GM19397 (cell line): ENCODE data around the gene PHAF1.

ENCODE experiments used
- ATAC-seq: cut with Tn5 transposase; IDR thresholded peaks from one replicate; pipeline ENCODE4 v1.9.1; 2021; ENCODE audit warnings: mild to moderate bottlenecking, moderate library complexity; ENCODE audit not compliant: unreplicated experiment

The PHAF1 gene

DNA sequence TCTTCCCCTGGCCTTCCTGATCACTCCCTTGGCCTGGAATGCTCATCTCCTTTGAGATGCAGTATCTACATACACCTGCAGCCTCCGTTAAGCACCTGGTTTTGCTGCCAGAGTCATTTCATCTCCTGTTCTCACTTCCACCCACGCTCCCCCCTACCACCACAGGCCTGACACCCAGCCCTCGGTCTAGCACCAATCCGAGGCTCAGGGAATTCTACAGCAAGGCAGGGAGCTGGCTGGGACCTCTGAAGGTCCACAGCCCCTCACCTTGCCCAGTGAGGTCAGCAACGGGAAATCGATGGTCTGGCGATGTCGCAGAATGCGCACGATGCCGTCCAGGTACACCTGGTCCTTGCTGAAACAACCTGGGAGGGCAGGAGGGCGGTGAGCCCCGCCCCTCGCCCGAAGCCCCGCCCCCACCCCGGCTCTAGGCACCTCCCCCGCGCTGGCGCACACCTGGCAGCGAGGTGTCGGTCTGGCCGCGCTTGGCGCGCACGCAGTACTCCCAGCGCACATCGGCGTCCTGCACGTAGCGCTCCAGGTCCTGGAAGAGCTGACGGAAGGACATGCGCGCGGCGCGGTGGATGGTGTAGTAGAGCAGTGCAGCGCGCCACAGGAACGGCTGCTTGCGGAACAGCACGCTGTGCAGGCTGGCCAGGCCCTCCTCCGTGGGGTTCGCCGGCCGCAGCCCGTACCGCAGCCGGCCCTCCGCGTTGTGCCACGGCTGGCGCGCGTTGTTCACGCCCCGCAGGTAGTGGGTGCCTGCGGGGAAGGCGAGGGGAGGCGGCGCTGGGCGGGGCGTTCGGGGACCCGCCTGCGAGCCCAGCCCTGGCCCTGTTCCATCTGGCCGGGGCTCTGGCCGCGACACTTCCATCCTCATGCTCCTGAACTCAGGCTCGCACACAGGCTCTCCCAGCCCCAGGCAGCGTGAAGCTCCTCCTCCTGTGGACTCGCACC is 68.3 kb downstream of the PHAF1 start:
- no peak for ATAC-seq

DNA sequence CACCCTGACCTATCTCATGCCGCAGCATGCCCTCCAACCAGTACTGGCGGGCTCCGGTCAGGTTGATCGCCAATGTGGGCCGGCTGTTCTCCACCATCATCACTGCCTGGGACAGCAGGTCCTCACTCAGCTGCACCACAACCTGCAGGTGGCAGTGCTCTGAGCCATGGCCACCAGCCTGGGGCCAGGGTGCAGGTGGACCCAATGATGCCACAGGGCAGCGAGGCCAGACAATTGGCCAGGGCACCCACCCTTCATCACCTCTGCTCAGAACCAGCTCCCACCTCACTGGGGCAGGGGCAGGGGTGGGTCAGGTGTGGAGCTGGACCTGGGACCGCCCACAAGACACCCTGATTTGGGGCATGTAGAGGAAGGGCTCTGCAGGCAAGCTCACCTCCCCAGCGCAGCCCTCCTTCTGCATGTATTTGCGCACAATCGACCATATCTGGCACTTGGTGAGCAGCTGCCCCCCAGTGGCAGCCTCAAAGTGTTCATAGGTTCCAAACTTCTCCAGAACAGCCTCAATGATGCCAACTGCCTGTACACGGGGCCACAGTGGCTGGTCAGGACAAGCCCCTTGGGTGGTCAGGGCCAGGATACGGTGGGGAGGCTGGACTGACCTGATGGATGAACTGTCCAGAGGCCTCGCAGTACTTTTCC is 69.8 kb downstream of the PHAF1 start:
- ATAC-seq, result no peak

DNA sequence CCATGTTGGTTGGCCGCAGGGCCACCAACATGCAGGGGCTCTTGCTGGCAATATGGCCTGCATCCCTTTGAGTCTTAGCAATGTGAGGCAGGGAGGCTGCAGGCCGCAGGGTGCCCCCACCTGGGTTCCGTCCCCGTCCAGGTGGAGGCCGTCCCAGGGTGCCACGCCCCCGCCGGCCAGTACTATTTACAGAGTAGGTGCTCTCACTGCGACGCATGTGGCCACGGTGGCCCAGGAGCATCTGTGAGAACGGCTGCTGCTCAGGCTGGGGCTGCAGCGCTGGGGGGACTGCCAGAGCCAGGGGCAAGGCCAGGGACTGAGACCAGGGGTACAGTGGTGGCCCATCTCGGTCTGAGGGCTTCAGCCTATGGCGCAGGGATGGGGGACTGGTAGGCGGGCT is 70.4 kb downstream of the PHAF1 start:
- no peak for ATAC-seq

DNA sequence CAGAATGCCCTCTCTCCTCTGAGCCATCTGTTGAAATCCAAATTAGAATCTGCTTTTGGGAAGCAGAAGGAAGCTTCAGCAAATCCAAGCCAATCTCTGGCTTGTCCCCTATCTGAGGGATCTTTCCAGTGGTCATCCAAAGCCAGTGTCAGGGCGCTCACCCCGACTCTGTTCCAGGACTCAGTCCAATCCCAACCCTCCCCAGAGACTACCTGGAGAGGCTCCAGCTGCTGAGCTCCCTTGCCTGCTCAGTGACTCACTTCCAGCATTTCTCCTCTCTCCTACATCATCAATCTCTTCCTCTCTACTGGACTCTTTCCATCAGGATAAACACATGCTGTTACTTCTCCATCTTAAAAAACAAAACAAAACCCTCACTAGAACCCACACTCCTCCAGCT is 71.6 kb downstream of the PHAF1 start:
- ATAC-seq, result no peak

DNA sequence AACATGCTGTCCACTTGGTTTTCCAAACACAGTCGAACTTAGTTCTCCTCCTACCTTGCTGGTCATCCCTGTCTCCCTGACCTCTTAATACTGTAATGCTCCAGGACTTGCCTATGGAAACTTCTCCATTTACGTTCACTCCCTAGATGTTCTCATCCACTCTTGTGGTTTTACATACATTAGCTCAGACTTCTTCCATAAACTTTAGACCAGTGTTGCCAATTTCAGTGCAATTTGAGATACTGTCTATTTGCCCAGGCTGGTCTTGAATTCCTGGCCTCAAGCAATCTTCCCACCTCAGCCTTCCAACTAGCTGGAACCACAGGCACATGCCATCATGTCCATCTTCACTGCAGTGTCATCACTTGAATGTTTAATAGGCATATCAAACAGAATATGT is 72.5 kb downstream of the PHAF1 start:
- no peak for ATAC-seq

DNA sequence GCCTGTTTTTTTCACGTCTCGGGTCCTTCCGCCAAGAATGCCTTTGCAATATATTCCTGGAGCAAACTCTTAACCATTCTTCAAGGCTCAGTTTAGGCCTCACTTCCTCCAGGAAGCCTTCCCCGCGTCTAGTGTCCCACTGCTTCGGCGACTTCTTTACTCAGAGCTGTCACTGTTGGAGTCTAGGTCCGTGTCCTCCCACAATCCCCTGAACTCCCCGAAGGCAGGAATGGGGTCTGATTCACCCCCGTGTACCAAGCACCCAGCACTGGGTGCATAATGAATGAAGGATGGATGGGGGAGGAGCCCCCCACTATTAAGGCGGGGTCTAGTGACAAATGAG is 73.5 kb downstream of the PHAF1 start:
- ATAC-seq, result no peak

DNA sequence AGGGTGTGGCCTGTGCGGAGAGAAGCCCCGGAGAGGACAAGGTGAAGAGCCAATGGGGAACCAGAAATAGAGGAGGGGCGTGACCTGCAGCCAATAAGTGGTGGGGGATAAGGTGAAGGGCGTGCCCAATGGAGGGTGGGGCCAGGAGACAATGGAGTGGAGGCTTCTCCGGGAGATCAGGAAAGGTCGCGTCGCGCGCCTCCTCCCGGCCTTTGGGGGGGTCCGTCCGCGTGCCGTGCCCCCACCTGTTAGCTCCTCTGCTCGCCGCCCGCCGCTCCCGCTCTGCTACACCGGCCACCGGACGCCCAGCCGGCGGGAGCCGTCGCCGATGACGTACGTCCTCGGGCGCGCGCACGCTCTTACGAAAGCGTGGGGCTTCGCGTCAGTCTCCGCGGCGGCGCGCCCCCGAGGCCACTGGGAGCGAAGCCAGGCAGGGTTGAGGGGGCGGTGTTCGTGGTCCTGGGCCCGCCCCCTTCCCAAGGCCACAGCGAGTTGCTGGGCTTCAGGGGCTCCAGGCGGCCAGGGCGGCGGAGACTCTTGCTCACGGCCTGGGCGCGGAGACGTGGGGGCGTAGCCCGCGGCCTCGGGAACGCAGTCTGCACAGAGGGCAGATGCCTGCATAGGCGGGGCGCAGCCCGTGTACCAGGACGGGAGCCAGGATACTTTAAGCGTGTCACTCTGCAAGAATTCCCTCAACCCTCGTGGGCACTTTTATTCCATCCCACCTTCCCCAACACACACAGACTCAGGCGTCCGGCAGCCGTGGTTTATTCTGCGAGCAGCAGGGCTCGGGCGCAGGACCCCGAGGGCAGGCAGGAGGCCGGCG is 74.1 kb downstream of the PHAF1 start, which contains the start of gene MATCAP1:
Gene MATCAP1 (minus strand): TSS at position 337 of the 826 bp plus-strand sequence. CDS start 3,353 bp downstream, outside the sequence.
- ATAC-seq, result peak; percentile 80

DNA sequence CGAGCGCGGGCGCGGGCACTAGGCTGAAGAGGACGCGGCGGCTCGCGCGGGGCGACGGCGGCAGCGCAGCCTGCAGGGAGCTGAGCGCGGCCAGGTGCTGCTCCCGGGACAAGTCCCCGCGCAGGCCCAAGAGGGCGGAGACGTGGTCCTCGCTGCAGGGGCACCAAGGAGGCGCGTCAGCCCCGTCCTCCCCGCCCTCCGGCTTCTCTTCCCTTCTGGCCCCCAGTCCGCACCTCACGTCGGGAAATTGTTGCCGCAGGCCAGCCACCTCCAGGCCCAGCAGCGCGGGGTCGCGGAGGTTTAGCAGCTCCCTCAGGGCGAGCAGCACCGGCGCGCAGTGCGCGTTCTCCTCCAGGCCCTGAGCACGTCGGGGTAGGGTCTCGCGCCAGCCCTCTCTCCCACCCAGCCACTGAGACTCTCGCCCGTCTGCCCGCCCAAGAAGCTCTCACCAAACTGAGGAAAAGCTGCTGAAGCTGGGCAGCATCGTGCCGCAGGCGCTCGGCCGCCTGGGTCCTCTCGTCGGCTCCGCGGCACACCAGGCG is 74.8 kb downstream of the PHAF1 start:
- ATAC-seq, result peak; percentile 9

DNA sequence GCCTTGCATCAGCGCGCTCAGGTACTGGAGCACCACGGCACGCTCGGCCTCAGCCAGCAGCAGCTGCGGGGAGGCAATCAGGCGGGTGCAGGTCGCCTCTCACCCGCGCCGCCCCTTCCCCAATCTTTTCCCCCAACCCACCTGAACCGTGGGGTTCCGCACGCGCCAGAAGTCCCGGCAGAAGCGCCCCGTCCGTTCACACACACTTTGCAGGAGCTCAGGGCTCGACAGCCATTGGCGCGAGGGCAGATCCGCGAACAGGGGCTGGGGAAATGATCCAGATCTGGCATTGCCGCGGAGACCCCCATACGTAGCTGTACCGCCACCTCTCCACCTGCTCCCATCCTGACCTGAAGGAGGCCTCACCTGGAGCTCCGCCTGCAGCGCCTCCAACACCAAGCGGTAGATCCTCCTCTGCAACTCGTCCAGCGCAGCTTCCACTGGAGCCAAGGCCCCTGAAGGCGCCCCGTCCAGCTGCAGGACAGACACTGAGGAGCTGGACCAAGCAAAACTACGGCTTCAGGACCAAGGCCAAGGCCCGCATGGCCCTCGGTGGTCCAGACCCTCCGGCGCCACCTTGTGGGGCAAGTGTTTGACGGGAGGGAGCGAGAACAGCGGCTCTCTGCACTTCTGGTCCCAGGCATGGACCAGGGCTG is 75.4 kb downstream of the PHAF1 start:
- ATAC-seq, result no peak

DNA sequence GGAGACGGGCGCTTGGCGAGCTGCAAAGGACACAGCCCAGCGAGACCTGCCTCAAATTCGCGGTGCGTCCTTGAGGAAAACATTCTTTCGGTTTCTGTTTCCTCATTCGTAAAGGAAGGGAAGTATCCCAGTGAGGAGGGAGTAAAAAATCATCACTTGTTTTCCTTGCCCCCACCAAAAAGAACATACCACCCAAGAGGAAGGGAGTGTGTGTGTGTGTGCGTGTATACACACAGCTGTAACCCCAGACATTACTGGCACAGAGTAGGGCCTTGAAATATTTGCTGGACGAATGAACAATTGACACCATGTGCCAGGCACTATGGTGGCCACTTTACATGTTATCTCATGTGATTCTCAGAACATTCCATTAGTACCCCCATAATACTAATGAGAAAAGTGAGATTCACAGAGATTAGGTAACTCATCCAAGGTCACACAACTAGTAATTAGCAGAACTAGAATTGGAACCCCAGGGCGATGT is 76.0 kb downstream of the PHAF1 start:
- ATAC-seq, result no peak

DNA sequence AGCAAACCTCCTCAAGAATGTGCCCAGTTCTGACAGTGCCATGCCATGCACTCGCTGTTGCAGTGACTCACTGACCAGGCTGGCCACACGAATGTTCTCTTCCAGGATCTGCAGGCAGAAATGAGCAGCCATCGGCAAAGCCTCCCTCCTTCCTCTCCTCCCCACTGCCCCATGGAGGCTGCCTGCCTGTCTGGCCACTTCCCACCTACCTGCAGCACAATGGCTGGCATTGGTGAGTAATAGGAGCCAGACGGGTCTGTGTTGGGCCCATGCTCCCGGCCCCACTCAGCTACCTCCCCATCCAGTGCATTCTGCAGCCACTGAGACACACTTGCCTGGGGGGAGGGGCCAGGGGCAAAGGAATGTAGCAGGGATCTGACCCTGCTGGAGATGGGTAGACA is 76.8 kb downstream of the PHAF1 start:
- no peak for ATAC-seq

DNA sequence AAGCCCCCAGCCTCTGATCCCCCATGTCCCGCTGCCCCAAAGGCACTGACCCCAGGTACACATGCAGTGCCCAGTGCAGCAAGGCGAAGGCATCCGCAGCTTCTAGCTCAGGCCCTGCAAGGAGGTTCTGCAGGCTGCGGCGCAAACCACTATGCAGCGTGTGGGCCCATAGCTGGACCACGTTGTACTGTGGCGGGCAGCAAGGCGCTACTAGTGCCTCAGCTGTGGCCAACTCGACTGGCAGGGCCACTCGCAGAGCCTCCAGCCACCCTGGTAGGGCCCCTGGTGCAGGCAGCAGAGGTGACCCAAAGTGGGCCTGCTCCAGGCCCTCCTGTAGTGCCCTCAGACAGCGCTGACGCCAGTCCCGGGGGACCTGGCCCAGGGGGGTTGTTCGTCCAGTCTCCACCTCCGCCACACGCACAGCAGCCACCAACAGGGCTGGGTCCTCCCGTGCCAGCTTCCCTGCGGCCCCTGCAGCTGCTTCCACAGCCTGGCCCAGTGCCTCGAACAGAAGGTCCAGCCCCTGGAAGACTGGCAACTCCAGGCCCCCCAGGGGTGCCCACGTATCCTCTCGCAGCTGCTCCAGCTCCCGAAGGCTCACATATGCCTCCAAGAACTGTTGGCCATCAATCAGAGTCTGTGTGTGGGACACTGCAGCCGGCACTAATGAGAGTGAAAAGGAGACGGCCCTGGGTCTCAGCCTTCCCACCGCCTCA is 77.6 kb downstream of the PHAF1 start:
- ATAC-seq, result no peak

DNA sequence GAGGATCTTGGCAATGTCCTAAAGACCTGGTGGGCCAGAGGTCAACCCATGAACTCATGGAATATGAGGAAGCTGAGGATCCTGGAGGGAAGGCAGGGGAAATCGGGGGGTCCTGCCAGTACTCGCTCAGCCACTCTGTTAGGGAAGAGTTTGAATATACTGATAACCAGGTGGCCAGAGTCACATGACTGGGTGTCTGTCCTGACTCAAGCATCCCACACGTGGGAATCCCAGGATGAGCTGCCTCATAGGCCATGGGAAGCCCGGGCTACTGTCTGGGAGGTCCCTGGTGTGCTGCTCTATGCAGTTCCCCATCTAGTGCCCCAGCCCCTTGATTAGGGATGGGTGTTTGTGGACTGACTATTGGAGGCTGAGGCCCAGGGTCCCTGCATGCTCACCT is 78.6 kb downstream of the PHAF1 start:
- no peak for ATAC-seq

DNA sequence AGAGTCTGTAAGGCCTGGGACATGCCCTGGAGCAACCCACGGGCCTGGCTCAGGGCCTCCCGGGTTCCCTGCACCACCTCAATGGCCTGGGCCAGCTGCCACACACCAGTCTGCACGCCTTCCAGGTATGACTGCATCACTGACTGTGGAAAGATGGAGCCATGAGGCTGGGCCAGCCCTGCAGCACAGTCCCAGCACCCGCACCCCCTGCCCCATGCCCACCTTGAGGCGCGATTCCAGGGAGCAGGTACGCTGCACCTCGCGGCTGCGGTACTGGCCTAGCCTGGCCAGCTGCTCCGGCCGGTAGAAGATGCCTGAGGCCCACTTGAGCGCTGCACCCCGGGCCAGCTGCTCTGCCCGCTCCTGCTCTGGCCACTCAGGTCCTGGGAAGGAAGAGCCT is 79.1 kb downstream of the PHAF1 start:
- ATAC-seq, result no peak

DNA sequence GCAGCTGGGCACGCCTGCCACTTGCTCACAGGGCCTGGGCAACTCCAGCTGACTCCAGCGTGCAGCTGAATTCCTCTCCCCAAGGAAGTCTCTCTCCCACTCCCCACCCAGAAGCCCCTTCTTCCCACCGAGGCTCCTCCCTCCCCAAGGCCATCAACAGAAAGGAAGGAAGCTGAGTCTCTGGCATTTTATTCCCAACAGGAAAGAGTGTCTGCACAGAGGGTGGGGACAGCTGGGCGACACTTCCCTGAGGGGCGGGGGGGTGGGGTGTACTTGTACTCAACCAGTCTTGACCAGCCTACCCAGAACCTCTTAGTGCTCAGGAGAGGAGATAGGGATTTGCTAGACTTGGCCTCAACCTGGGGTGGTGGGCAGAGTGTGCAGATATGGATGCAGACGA is 80.3 kb downstream of the PHAF1 start, which contains the start of gene EXOC3L1:
Gene EXOC3L1 (minus strand): TSS at position 96 of the 400 bp plus-strand sequence. CDS start 460 bp downstream, outside the sequence.
- ATAC-seq, result no peak

DNA sequence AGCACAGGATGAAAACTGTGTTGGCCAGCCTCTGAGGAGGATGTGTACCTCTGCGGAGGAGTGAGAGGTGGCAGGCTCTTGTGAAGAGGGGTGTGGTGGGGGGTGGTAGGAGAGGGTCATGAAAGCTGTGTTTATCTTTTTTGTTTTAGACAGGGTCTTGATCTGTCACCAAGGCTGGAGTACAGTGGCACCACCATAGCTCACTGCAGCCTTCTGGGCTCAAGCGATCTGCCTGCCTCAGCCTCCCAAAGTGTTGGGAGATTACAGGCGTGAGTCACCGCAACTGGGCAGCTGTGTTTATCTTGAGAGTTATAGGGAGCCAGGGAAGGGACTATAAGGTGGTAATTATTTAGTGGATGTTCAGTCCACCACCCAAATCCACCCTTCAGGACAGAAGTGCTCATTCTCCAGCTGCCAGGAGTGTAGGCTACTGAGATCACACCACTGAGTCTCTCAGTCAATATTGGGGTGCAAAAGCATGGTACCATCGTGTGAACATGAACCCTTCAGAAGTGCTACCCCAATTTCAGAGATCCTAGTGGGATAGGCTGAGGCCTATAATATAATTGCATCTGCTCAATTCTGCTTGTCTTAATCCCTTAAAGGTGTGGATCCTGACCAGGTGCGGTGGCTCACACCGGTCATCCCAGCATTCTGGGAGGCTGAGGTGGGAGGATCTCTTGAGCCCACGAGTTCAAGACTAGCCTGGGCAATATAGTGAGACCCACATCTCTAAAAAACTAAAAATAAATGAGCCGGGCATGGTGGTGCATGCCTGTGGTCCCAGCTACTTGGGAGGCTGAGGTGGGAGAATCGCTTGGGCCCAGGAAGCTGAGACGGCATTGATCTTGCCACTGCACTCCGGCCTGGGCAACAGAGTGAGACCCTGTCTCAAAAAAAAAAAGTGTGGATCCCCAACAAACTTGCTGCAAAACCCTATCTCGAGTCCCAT is 81.0 kb downstream of the PHAF1 start:
- ATAC-seq, result no peak

DNA sequence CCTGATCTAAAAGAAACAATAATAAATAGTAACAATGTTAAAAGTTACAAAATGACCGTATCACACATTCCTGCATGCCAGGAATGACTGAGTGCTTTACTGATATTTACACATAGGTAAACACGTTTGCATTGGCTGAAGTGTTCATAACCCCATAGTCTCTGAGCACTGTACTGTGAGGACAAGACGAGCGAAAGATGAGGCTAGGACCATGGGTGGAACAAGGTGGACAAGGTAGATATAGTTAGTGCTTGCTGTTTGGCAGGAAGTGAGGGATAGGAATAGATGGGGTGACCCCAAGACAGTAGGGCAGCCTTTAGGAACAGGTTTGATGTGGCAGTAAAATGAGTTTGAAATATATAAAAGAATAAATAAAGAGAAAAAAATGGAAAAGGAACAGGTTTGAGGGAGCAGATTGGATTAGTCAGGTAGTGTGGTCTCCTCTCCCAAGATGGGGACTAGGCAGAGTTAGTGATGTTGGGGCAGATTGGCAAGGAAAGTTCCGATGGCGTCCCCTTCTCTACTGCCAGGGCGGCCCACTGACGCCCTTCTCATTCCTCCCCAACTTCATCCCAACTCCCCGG is 81.8 kb downstream of the PHAF1 start:
- no peak for ATAC-seq
